ENCODE measurements around the gene SUSD6. TPM values are rescaled to one million over a fixed set of nuclear protein-coding genes. Genes with fewer than 3 reads are reported as not detected.

The SUSD6 gene
- total RNA-seq, 1 donor from 2014 or later: 67.1 TPM

DNA sequence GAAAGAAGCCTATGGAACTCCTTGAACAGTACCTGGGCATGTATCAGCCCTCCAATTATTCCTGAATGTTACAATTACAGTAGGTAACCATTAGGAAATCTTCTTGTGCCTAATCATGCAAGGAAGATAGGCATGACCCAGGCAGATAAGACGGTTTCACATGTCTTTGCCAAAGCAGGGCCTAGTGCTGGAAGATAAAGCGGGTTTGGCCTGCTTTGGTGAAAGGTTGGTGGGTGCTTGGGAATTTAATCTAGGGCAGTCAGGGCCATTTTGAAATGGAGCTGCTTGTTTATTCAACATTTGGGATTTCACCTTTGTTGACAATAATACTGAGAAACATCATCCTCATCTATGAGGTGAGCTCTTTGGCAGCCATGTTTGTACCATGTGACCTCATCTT, 143.1 kb downstream of the SUSD6 start:
- no peaks in the 10 kb centered on the region for H3K36me3 Mint-ChIP-seq (ENCODE audit: low read depth)
- POLR2A ChIA-PET: interaction anchor here (0.6 to 3.1 kb wide), 2 partner anchors 13 to 66 kb away, joined by 3 to 14 read pairs; partner anchors contain the start of gene SRSF5
- H3K4me1 Mint-ChIP-seq: peaks cover 8% of the 10 kb centered on the region
- TF ChIP-seq, protein P1, sequence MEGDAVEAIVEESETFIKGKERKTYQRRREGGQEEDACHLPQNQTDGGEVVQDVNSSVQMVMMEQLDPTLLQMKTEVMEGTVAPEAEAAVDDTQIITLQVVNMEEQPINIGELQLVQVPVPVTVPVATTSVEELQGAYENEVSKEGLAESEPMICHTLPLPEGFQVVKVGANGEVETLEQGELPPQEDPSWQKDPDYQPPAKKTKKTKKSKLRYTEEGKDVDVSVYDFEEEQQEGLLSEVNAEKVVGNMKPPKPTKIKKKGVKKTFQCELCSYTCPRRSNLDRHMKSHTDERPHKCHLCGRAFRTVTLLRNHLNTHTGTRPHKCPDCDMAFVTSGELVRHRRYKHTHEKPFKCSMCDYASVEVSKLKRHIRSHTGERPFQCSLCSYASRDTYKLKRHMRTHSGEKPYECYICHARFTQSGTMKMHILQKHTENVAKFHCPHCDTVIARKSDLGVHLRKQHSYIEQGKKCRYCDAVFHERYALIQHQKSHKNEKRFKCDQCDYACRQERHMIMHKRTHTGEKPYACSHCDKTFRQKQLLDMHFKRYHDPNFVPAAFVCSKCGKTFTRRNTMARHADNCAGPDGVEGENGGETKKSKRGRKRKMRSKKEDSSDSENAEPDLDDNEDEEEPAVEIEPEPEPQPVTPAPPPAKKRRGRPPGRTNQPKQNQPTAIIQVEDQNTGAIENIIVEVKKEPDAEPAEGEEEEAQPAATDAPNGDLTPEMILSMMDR (IDR thresholded peaks at IDR 0.05): no peak
- H3K4me3 Mint-ChIP-seq: no peak overlapping the region
- no peaks in the 10 kb centered on the region for H3K27me3 Mint-ChIP-seq
- ATAC-seq (ENCODE audit: low read depth): no peak
- no peaks in the 10 kb centered on the region for H3K9me3 Mint-ChIP-seq
- CTCF ChIA-PET: no interaction called here
- H3K27ac Mint-ChIP-seq: no peak overlapping the region
- intact Hi-C loops (cut with micrococcal nuclease): no loop called here
- DNase-seq: no peak

DNA sequence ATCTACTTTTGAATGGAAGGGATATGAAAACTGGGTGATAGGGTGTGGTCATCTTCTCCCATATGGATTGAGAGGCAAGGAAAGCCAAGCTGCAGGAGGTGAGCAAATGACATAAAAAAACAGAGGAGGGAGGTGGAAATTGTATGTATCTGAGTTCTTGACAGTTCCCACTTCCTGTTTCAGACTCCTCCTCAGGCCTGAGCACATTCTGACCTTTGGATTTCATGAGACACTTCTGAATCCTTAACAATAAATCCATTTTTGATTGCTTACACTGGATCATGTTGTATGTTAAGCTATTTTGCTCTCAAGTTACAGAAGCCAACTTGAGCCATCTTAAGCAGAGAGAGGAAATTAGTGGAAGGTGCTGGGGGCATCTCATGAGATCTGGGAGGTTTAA, 143.9 kb downstream of the SUSD6 start:
- CTCF ChIA-PET: no interaction called here

DNA sequence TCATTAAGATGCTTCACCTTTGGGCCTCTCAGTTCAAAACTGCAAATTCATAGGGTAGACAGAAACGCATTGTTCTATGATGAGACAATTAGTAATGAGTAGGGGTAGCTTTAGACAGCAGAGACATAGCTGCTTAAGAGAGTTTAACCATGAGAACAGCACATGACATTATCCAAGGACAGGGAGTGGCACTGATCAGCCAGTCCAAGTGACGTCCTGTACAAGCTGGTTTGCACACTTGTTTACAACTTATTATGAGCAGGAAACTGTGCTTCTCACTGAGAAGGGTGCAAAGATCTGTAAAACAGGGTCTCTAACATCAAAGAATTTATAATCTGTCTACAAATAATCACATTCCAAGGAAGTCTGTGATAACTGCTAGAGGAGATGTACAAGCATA, 144.4 kb downstream of the SUSD6 start:
- no peaks in the 10 kb centered on the region for H3K36me3 Mint-ChIP-seq (ENCODE audit: low read depth)
- H3K27me3 Mint-ChIP-seq: no peaks in the 10 kb centered on the region
- TF ChIP-seq, protein P1 (IDR thresholded peaks at IDR 0.05): no peak
- ATAC-seq (ENCODE audit: low read depth) (no peak), DNase-seq (no peak)
- CTCF ChIA-PET: no interaction called here
- POLR2A ChIA-PET: interaction anchor here (3.1 kb wide), 1 partner anchor 11 kb away, joined by 14 read pairs; the partner anchor contains the start of gene SRSF5
- intact Hi-C loops (cut with micrococcal nuclease): no loop called here
- H3K27ac Mint-ChIP-seq: no peak overlapping the region
- H3K9me3 Mint-ChIP-seq: no peaks in the 10 kb centered on the region
- H3K4me1 Mint-ChIP-seq: peaks cover 8% of the 10 kb centered on the region
- H3K4me3 Mint-ChIP-seq: no peak overlapping the region

More for the DNA sequence above, 143.9 kb downstream of the SUSD6 start:
- Mint-ChIP-seq H3K27ac (no peak overlapping the region), H3K4me1 (peaks cover 8% of the 10 kb centered on the region), H3K36me3 (ENCODE audit: low read depth) (no peaks in the 10 kb centered on the region), H3K27me3 (no peaks in the 10 kb centered on the region), H3K4me3 (no peak overlapping the region), H3K9me3 (no peaks in the 10 kb centered on the region)
- ATAC-seq (ENCODE audit: low read depth) (no peak), DNase-seq (no peak)
- POLR2A ChIA-PET: interaction anchor here (0.7 to 3.1 kb wide), 2 partner anchors 12 to 86 kb away, joined by 5 to 14 read pairs; partner anchors contain the start of gene SRSF5
- intact Hi-C loops (cut with micrococcal nuclease): no loop called here
- TF ChIP-seq, protein P1 (IDR thresholded peaks at IDR 0.05): no peak

DNA sequence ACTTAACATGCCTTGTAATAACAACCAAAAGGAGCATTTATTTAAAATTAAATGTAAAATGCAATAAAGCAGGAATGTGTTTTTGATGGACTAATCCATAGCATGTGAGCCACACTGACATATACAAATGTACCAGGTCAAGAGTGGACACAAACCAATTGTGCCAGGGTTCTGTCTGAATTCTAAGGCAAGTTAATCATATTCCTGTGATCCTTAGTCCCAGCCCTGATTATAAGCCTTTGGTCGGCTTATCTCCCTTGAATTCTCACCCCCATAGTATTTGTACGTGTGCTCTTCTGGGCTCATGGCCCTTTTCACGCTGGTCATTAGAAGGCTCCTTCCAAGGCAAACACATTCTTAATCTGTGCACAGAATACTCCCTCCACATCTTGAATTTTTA, 144.9 kb downstream of the SUSD6 start:
- Mint-ChIP-seq H3K27ac (no peak overlapping the region), H3K27me3 (no peaks in the 10 kb centered on the region), H3K9me3 (no peaks in the 10 kb centered on the region), H3K36me3 (ENCODE audit: low read depth) (no peaks in the 10 kb centered on the region), H3K4me3 (no peak overlapping the region), H3K4me1 (peaks cover 8% of the 10 kb centered on the region)
- ATAC-seq (ENCODE audit: low read depth) (no peak), DNase-seq (no peak)
- intact Hi-C loops (cut with micrococcal nuclease): no loop called here
- TF ChIP-seq, protein P1 (IDR thresholded peaks at IDR 0.05): no peak
- CTCF ChIA-PET: no interaction called here
- POLR2A ChIA-PET: no interaction called here

DNA sequence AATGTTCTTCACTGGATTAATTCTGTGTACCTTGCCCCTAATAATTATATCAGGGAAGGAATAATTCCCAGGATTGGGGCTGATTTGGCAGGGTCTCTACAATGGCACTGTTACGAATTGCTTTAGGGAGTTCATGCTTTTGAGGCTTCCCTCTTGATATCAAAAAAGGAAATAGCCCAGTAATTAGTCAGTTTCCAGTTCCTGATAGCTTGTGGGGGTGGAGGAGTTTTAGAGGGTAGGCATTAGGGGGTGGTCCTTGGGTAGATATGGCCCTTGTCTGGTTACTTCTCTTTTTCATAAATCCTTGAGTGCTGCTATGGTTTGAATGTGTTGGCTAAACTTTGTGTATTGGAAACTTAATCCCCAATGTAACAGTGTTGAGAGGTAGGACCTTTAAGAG, 149.4 kb downstream of the SUSD6 start:
- Mint-ChIP-seq H3K4me3 (no peak overlapping the region), H3K27ac (no peak overlapping the region), H3K27me3 (no peaks in the 10 kb centered on the region), H3K36me3 (ENCODE audit: low read depth) (no peaks in the 10 kb centered on the region), H3K9me3 (no peaks in the 10 kb centered on the region), H3K4me1 (peaks cover 2% of the 10 kb centered on the region)
- ChIA-PET POLR2A (no interaction called here), CTCF (no interaction called here)
- DNase-seq: no peak
- intact Hi-C loops (cut with micrococcal nuclease): no loop called here
- no peak for ATAC-seq (ENCODE audit: low read depth)
- TF ChIP-seq, protein P1 (IDR thresholded peaks at IDR 0.05): no peak
